ENCODE data around the gene VCPKMT. TPM values are rescaled to one million over a fixed set of nuclear protein-coding genes. Genes with fewer than 3 reads are reported as not detected.

Gene VCPKMT
- total and polyA plus RNA-seq, 5 experiments from 2014 or later, result 8.8 to 26.0 (median 10.4) TPM

DNA sequence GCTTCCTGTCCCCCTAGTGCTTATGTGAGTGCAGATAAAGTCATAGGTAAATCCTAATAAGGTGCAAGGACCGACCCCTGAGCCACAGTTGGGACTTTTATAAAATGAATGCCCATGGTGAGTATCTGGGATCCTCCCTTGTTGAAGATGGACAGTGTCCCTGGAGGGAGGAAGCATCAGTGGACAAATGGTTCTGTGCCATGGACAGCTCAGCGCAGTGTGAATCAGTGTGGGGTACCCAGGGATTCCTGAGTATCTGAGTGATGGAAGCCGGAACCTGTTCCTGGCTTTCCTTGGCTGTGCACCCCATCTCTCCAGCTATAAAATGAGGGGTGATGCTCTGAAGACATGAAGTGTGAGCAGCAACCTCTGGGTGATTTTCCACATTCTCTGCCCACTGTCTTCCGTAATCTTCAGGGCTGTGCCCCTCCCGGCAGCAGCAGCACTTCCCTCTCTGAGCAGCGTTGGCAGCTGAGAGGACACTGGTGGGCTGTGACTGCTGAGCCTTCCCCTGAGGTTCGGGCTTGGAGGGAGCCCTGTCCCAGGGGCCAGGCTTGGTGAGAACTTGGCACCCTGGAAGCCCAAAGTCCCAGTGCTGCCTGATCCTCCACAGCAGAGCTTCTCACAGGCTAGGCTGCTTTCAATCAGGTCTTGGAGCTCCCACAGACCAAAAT, 25.0 kb downstream of the VCPKMT start:
- POLR2A ChIA-PET, result interaction anchor here (0.6 to 8.3 kb wide), 15 partner anchors 9 to 323 kb away, joined by 3 to 59 read pairs (median 5); partner anchors contain the start of genes KLHDC2, SOS2 and VCPKMT
- Mint-ChIP-seq H3K36me3 (no peaks in the 10 kb centered on the region), H3K4me3 (peak overlapping the region in 8 of 10 donors; percentile 34 to 70 (median 54)), H3K27me3 (no peaks in the 10 kb centered on the region), H3K4me1 (peaks cover 48 to 90% (median 87%) of the 10 kb centered on the region in 4 donors), H3K9me3 (peaks cover 0 to 3% (median 0%) of the 10 kb centered on the region in 9 donors), H3K27ac (peak overlapping the region; percentile 73 to 94 (median 91))
- ATAC-seq, result peak; percentile 9 to 12
- DNase-seq, result no peak

DNA sequence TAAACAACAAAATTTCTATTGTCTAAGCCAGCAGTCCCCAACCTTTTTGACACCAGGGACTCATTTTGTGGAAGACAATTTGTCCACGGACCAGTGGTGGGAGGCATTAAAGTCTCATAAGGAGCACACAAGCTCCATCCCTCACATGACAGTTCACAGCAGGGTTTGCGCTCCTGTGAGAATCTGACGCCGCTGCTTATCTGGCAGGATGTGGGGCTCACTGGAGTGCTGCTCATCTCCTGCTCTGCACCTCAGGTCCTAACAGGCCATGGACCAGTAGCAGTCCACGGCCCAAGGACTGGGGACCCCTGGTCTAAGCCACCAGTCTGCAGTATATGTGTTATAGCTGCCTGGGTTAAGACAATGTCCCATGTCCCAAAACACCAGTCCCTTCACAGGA, 27.2 kb downstream of the VCPKMT start:
- peak in 6 of 10 donors; percentile 27 to 66 (median 41) for DNase-seq
- H3K27ac Mint-ChIP-seq, result peak overlapping the region; percentile 70 to 98 (median 90)
- POLR2A ChIA-PET, result interaction anchor here (0.6 to 6.2 kb wide), 9 partner anchors 8 to 226 kb away, joined by 3 to 63 read pairs (median 7); no protein-coding TSS in a partner anchor
- H3K4me3 Mint-ChIP-seq, result peak overlapping the region in 8 of 10 donors; percentile 22 to 62 (median 42)
- peaks cover 55 to 95% (median 94%) of the 10 kb centered on the region in 4 donors for H3K4me1 Mint-ChIP-seq
- ATAC-seq, result peak; percentile 36 to 57
- H3K27me3 Mint-ChIP-seq, result no peaks in the 10 kb centered on the region
- no peaks in the 10 kb centered on the region for H3K36me3 Mint-ChIP-seq
- H3K9me3 Mint-ChIP-seq, result no peaks in the 10 kb centered on the region

DNA sequence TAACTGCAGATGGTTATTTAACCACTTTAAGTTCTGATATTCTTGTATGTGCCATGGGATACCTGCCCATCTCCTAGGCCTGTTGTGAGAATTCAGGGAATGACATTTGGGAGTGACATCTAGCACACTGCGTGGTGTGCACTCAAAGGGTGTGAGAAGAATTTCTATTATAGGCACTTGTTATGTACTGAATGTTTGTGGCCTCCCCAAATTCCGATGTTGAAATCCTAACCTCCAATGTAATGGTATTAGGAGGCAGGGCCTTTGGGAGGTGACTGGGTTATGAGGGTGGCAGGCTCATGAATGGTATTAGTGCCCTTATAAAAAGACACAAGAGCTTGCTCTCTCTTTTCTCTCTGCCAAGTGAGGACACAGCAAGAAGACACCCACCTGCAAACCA, 27.6 kb downstream of the VCPKMT start:
- no peaks in the 10 kb centered on the region for H3K36me3 Mint-ChIP-seq
- H3K4me1 Mint-ChIP-seq, result peaks cover 52 to 95% (median 92%) of the 10 kb centered on the region in 4 donors
- no peaks in the 10 kb centered on the region for H3K27me3 Mint-ChIP-seq
- H3K27ac Mint-ChIP-seq, result peak overlapping the region; percentile 70 to 98 (median 90)
- H3K4me3 Mint-ChIP-seq, result peak overlapping the region in 8 of 10 donors; percentile 22 to 74 (median 46)
- no peak for ATAC-seq
- POLR2A ChIA-PET, result interaction anchor here (0.6 to 6.2 kb wide), 14 partner anchors 8 to 236 kb away, joined by 3 to 63 read pairs (median 7); partner anchors contain the start of genes ARF6, NEMF and VCPKMT
- no peak for DNase-seq
- H3K9me3 Mint-ChIP-seq, result no peaks in the 10 kb centered on the region

DNA sequence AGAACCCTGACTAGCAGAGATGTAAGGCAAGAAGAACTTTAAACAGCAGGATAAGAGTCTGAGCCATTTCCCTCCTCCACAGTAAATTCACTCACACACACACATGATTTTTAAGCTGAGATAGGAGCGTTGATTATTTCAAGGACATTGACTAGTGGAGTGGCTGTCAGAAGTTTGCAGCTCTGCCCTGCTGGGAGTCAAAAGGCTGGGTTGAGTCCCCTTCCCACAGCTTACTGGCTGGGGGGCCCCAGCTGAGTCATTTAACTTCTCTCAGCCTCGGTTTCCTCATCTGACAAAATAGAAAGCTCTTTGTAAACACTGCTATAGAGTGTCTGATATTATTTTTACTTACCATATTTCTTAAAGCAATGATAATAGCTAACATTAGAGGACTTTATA, 28.3 kb downstream of the VCPKMT start:
- peak overlapping the region in 9 of 10 donors; percentile 29 to 77 (median 67) for H3K4me3 Mint-ChIP-seq
- POLR2A ChIA-PET, result interaction anchor here (1.1 to 6.2 kb wide), 12 partner anchors 8 to 236 kb away, joined by 3 to 63 read pairs (median 7); partner anchors contain the start of genes ARF6, NEMF and VCPKMT
- no peaks in the 10 kb centered on the region for H3K27me3 Mint-ChIP-seq
- ATAC-seq (no peak), DNase-seq (no peak)
- peaks cover 48 to 94% (median 92%) of the 10 kb centered on the region in 4 donors for H3K4me1 Mint-ChIP-seq
- peak overlapping the region; percentile 70 to 98 (median 91) for H3K27ac Mint-ChIP-seq
- no peaks in the 10 kb centered on the region for H3K36me3 Mint-ChIP-seq
- no peaks in the 10 kb centered on the region for H3K9me3 Mint-ChIP-seq

DNA sequence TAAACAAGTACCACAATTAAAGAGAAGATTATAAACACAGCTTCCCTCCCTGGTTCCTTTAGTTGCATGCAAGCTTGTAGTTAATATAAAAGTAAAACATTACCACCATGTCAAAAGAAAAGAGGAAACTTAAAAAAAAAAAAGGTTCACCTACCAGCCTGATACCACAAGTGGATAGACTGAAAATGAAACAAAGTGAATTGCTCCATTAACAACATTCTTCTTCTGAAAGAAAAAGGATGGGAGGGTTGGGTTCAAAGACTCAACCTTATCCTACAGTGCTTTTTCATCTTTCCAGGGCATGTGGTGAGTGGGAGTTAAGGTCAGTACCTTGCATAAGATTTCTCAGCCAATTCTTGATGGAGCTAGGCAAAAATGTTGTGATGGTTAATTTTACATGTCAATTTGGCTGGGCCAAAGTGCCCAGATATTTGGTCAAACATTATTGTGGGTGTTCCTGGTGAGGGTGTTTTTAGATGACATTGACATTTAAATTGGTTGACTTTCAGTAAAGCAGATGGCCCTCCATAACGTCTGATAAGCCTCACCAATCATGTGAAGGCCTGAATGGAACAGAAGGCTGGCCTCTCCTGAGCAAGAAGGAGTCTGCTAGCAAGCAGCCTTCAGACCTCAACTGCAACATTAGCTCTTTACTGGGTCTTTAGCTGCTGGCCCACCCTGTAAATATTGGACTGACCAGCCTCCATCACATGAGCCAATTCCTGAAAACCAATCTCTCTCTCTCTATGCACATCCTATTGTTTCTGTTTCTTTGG, 28.8 kb downstream of the VCPKMT start:
- Mint-ChIP-seq H3K36me3 (no peaks in the 10 kb centered on the region), H3K9me3 (no peaks in the 10 kb centered on the region), H3K27me3 (no peaks in the 10 kb centered on the region), H3K27ac (peak overlapping the region; percentile 70 to 98 (median 91)), H3K4me3 (peak overlapping the region; percentile 41 to 77 (median 68)), H3K4me1 (peaks cover 48 to 94% (median 92%) of the 10 kb centered on the region in 4 donors)
- POLR2A ChIA-PET, result interaction anchor here (0.5 to 6.2 kb wide), 16 partner anchors 9 to 235 kb away, joined by 3 to 63 read pairs (median 6); partner anchors contain the start of genes ARF6, NEMF and VCPKMT
- ATAC-seq, result peak in 1 of 2 donors; percentile 10
- peak in 3 of 10 donors; percentile 48 to 69 (median 66) for DNase-seq

DNA sequence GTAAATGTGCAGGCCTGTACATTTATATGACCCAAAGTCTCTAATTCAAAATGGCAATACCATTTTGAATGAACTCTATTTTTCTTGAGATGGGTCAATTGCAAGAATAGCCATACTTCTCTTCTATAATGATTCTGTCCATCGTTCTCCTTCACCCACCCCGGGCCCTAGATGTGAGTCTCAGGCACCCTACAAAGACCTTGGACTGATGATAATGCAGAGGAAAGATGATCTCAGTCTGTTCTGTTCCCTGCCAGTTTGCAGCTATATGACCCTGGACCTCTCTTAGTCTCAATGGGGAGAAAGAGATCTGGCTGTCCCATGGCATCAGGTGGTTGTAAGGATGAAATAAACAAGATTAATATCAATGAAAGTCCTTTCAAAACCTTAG, 30.1 kb downstream of the VCPKMT start:
- H3K36me3 Mint-ChIP-seq, result no peaks in the 10 kb centered on the region
- ATAC-seq, result no peak

DNA sequence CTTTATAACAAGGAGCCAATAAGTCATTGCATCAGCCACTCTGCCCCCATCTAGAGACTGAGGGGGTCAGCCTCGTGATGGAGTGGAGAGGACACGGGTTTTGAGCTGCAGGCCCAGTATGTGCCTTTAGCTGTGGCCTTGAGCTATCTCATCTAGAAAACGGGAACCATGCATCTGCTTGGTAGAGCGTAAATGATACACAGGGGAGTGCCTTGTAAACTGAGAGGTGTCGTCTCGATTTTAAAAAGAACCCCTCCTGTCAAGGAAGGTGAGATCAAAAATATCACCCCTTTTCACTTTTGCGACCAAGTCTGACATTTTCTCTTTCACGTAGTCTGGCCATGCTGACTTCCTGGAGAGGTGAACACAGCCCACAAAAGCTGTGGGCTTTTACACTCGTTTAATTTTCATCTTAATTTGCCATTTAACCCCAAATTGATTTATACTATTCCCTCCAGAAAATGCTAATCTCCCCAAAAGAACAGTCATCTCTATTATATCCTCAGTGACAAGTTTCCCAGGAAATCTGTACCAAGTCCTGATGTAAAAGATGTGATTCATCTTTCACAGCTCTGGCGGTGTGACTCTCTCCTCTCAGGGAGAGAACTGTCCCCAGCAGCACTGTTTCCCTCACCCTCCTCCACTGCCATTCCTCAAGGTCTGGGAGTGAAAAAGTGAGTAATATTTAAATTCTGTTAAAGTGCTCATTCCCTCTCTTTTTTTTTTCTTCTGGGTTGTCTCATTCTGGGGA, 30.6 kb downstream of the VCPKMT start:
- POLR2A ChIA-PET, result interaction anchor here (0.5 to 6.2 kb wide), 13 partner anchors 8 to 520 kb away, joined by 3 to 63 read pairs (median 4); partner anchors contain the start of gene ARF6
- peak in 3 of 10 donors; percentile 26 to 49 (median 37) for DNase-seq
- peak overlapping the region; percentile 15 to 82 (median 68) for H3K4me3 Mint-ChIP-seq
- H3K27ac Mint-ChIP-seq, result peak overlapping the region; percentile 79 to 97 (median 93)
- H3K9me3 Mint-ChIP-seq, result no peaks in the 10 kb centered on the region
- H3K4me1 Mint-ChIP-seq, result peaks cover 39 to 94% (median 88%) of the 10 kb centered on the region in 4 donors
- no peaks in the 10 kb centered on the region for H3K27me3 Mint-ChIP-seq
- no peaks in the 10 kb centered on the region for H3K36me3 Mint-ChIP-seq
- no peak for ATAC-seq

More for the DNA sequence above, 30.1 kb downstream of the VCPKMT start:
- no peaks in the 10 kb centered on the region for H3K9me3 Mint-ChIP-seq
- peak overlapping the region; percentile 79 to 97 (median 93) for H3K27ac Mint-ChIP-seq
- no peaks in the 10 kb centered on the region for H3K27me3 Mint-ChIP-seq
- peaks cover 44 to 94% (median 91%) of the 10 kb centered on the region in 4 donors for H3K4me1 Mint-ChIP-seq
- DNase-seq, result no peak
- peak overlapping the region; percentile 15 to 82 (median 68) for H3K4me3 Mint-ChIP-seq
- POLR2A ChIA-PET, result interaction anchor here (0.5 to 6.2 kb wide), 9 partner anchors 11 to 520 kb away, joined by 3 to 63 read pairs (median 4); partner anchors contain the start of gene ARF6

DNA sequence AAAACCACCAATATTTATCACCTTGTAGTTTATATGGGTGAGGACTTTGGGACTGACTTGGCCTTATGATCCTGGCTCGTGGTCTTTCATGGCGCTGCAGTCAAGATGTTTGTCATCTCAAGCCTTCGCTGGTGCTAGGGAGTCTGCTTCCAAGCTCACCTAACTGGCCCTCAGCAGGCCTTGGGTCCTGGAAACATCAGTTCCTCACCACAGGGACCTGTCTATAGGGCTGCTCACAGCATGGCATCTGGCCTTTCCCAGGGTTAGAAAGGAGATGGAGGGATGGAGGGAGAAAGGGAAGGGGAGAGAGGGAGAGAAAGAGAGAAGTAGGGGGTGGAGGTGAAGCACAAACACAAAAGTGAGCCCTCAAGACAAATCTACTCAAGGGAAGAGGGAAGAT, 31.7 kb downstream of the VCPKMT start:
- Mint-ChIP-seq H3K4me1 (peaks cover 32 to 85% (median 79%) of the 10 kb centered on the region in 4 donors), H3K27me3 (no peaks in the 10 kb centered on the region), H3K36me3 (no peaks in the 10 kb centered on the region), H3K4me3 (peak overlapping the region in 9 of 10 donors; percentile 30 to 74 (median 61)), H3K9me3 (no peaks in the 10 kb centered on the region), H3K27ac (peak overlapping the region; percentile 79 to 97 (median 93))
- POLR2A ChIA-PET, result interaction anchor here (0.9 to 6.2 kb wide), 4 partner anchors 9 to 221 kb away, joined by 4 to 63 read pairs (median 22); no protein-coding TSS in a partner anchor
- ATAC-seq, result no peak
- DNase-seq, result no peak

DNA sequence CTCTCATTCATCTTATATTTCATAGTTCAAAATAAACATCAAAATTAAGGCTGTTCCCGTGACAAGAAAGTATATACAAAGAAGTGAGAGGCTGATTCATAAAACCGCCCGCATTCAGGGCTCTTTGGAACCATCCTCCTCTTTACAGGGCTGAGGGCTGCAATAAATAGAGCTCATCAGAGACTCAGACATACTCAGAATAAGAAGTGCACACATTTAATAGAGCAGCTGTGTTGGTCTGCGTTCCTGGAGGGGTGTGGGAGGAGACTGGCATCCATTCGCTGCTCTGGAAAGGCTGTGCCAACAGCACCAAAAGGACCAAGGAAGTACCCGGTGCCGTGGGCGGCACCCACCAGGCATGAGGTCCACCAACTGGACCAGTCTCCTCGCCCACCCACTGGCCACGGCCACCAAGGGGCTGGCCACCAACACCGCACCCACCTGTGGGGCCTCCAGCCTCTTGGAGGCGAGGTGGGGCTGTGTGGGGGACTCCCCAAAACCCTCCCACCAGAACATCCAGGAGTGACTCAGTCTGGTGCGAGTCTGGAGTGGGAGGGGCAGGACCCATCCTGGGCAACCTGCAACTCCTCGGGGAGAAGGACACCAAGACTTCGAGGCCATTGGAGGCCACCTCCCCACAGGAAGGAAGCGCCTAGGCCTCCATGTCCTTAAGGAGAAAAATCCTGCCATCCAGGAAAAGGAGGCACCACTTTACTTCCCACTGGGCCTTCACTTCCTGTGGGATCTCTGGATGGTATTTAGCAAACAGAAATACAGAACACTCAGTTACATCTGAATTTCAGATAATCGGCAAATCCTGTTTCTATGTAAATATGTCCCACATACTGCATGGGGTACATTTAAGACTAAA, 32.7 kb downstream of the VCPKMT start:
- peak; percentile 33 to 48 for ATAC-seq
- POLR2A ChIA-PET, result interaction anchor here (0.7 to 6.2 kb wide), 14 partner anchors 11 to 231 kb away, joined by 3 to 133 read pairs (median 14); partner anchors contain the start of genes ARF6 and NEMF
- Mint-ChIP-seq H3K27me3 (no peaks in the 10 kb centered on the region), H3K4me3 (peak overlapping the region; percentile 31 to 92 (median 70)), H3K27ac (peak overlapping the region; percentile 79 to 97 (median 93)), H3K9me3 (no peaks in the 10 kb centered on the region), H3K36me3 (no peaks in the 10 kb centered on the region), H3K4me1 (peaks cover 33 to 82% (median 74%) of the 10 kb centered on the region in 4 donors)
- peak in 4 of 10 donors; percentile 27 to 67 (median 43) for DNase-seq

DNA sequence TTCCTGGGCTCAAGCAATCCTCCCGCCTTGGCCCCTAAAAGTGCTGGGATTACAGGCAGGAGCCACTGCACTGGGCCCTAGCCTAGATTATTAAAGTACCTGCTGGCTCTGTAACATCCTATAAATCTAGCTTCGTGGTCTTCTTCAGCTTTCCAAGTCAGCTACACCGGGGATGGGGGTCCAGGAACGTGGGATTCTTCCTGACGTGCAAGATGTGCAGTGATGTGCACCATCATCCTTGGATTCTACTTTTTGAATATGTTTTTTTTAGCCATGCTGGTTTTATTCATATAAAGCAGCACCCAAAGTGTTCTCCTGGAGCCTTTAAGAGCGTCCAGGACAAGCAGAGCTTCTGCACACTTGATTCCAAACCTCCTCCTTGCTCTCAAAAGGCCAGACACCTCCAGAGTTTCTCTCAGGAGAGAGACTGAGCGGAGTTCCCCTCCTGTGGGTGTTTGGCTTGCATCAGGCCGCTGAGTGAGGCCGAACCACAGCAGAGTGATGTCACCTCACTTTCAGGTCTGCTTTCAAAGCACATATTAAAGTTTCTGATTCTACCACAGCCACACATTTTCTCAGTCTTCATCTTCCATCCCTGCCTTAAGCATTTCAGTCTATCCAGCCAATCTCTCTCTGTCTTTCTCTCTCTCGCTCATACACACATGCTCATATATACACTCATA, 33.4 kb downstream of the VCPKMT start:
- H3K4me3 Mint-ChIP-seq, result peak overlapping the region; percentile 24 to 92 (median 70)

More for the DNA sequence above, 33.4 kb downstream of the VCPKMT start:
- Mint-ChIP-seq H3K9me3 (no peaks in the 10 kb centered on the region), H3K27me3 (no peaks in the 10 kb centered on the region), H3K4me1 (peaks cover 33 to 82% (median 72%) of the 10 kb centered on the region in 4 donors), H3K36me3 (no peaks in the 10 kb centered on the region), H3K27ac (peak overlapping the region; percentile 79 to 97 (median 93))
- ATAC-seq (peak; percentile 76 to 81), DNase-seq (peak; percentile 59 to 93 (median 85))
- POLR2A ChIA-PET, result interaction anchor here (0.7 to 3.9 kb wide), 27 partner anchors 12 to 462 kb away, joined by 3 to 133 read pairs (median 6); partner anchors contain the start of genes ARF6, KLHDC2, MGAT2 and NEMF

Measured in naive thymus-derived CD8-positive, alpha-beta T cell (primary cell).